Astrocyte (in vitro differentiated cells and primary cell): ENCODE measurements around the gene PCDHB11.
"Not testable (repeated sequence)": the region's sequence is repeated elsewhere in the genome, so short reads cannot be mapped to it uniquely, and the experiment has no call there.

Experiments used
- CTCF ChIP-seq: IDR thresholded peaks from 2 replicates; pipeline ENCODE4 v1.5.1; 2011; ENCODE audit warnings: low read depth, mild to moderate bottlenecking, inconsistent platforms, low read length, moderate library complexity; ENCODE audit not compliant: insufficient read depth
- EZH2 ChIP-seq: IDR thresholded peaks from 2 replicates; pipeline ENCODE4 v1.6.1; 2012; ENCODE audit warnings: mild to moderate bottlenecking, low read length, inconsistent platforms; ENCODE audit not compliant: insufficient read depth

- TF ChIP-seq CTCF, EZH2: not testable (repeated sequence)
Measured at GRCh38 chr5:141157901-141158300, 41.5 kb upstream of the PCDHB11 start.
